IMR-90 (cell line): ENCODE results near the gene TLR1. TPM values are rescaled to one million over a fixed set of nuclear protein-coding genes. Genes with fewer than 3 reads are reported as not detected.

Experiments used
- ATAC-seq: fragments of 200-7000 bp; cut with Tn5 transposase; 2 replicates; pipeline ENCODE4 v1.9.1; 2020; ENCODE audit warnings: low read depth, mild to moderate bottlenecking, moderate library complexity
- BruUV-seq: library from RNA; stranded (reverse); fragments of 400-500 nt; replicated peaks from 2 replicates; lab custom pipeline; 2021; lab: Mats Ljungman, UMichigan
- CTCF ChIA-PET: fragments of 300-600 bp; formaldehyde crosslinking; extraction: SDS; loops from one replicate; lab custom pipeline; 2021; ENCODE audit warnings: antibody characterized with exemption; lab: Yijun Ruan, JAX
- POLR2A ChIA-PET: fragments of 300-600 bp; sonication (Branson Sonifier 250); formaldehyde crosslinking; loops from one replicate; lab custom pipeline; 2022; ENCODE audit warnings: antibody characterized with exemption; ENCODE audit not compliant: unreplicated experiment; lab: Charles Lee
- DNase-seq: peaks from one replicate; pipeline ENCODE4 v3.0.0; 2013
- H2AFZ ChIP-seq: replicated peaks from 2 replicates; pipeline ENCODE3; 2013; ENCODE audit warnings: low read length, mild to moderate bottlenecking; ENCODE audit not compliant: poor library complexity
- H2AK5ac ChIP-seq: 2 replicates; pipeline ENCODE4 v1.6.1; 2013; ENCODE audit warnings: low read depth, low read length, inconsistent platforms
- H2AK9ac ChIP-seq: replicated peaks from 2 replicates; pipeline ENCODE3; 2013; ENCODE audit warnings: mild to moderate bottlenecking, low read depth, low read length, moderate library complexity; ENCODE audit not compliant: poor library complexity
- H2BK120ac ChIP-seq: 2 replicates; pipeline ENCODE4 v1.6.1; 2013; ENCODE audit warnings: low read depth, low read length, inconsistent platforms
- H2BK15ac ChIP-seq: 3 replicates; pipeline ENCODE4 v1.6.1; 2013; ENCODE audit warnings: low read depth, low read length, inconsistent platforms
- H2BK20ac ChIP-seq: 2 replicates; pipeline ENCODE4 v1.6.1; 2013; ENCODE audit warnings: low read depth, mild to moderate bottlenecking, inconsistent platforms, low read length, moderate library complexity
- H2BK5ac ChIP-seq: 2 replicates; pipeline ENCODE4 v1.6.1; 2013; ENCODE audit warnings: mild to moderate bottlenecking, low read depth, low read length, inconsistent platforms; ENCODE audit not compliant: poor library complexity, severe bottlenecking
- H3K14ac ChIP-seq: replicated peaks from 2 replicates; pipeline ENCODE4 v1.6.1; 2013; ENCODE audit warnings: low read depth, low read length, inconsistent platforms
- H3K18ac ChIP-seq: 2 replicates; pipeline ENCODE4 v1.6.1; 2013; ENCODE audit warnings: low read depth, low read length, control low read depth
- H3K23ac ChIP-seq: 2 replicates; pipeline ENCODE4 v1.6.1; 2013; ENCODE audit warnings: low read depth, low read length, inconsistent platforms
- H3K27ac ChIP-seq: 2 replicates; pipeline ENCODE4 v1.5.1; 2013; ENCODE audit warnings: mild to moderate bottlenecking, control low read depth, low read length; ENCODE audit not compliant: insufficient read depth
- H3K27me3 ChIP-seq: 2 replicates; pipeline ENCODE4 v1.6.1; 2013; ENCODE audit warnings: low read length; ENCODE audit not compliant: control insufficient read depth, insufficient read depth
- H3K36me3 ChIP-seq: 2 replicates; pipeline ENCODE4 v1.6.1; 2013; ENCODE audit warnings: low read length, mixed read lengths; ENCODE audit not compliant: control insufficient read depth, insufficient read depth
- H3K4ac ChIP-seq: 2 replicates; pipeline ENCODE4 v1.6.1; 2013; ENCODE audit warnings: low read depth, low read length, inconsistent platforms
- H3K4me1 ChIP-seq: 2 replicates; pipeline ENCODE4 v1.6.1; 2013; ENCODE audit warnings: low read length, mixed read lengths; ENCODE audit not compliant: control insufficient read depth, insufficient read depth
- H3K4me2 ChIP-seq: 2 replicates; pipeline ENCODE4 v1.6.1; 2013; ENCODE audit warnings: low read depth, mild to moderate bottlenecking, control low read depth, low read length, moderate library complexity
- H3K4me3 ChIP-seq: 2 replicates; pipeline ENCODE4 v1.5.1; 2013; ENCODE audit warnings: low read depth, mild to moderate bottlenecking, control low read depth, low read length, moderate library complexity; ENCODE audit not compliant: insufficient read depth
- H3K56ac ChIP-seq: 2 replicates; pipeline ENCODE4 v1.6.1; 2013; ENCODE audit warnings: low read length, inconsistent platforms; ENCODE audit not compliant: insufficient read depth; ENCODE audit errors: extremely low read depth
- H3K79me1 ChIP-seq, 2 experiments: 2 replicates each; pipeline ENCODE4 v1.6.1; 2013; ENCODE audit warnings: low read length in 2 of 2, inconsistent platforms in 1 of 2, low read depth in 1 of 2
- H3K9ac ChIP-seq: 2 replicates; pipeline ENCODE4 v1.6.1; 2013; ENCODE audit warnings: low read depth, low read length, control low read depth
- H3K9me1 ChIP-seq: 2 replicates; pipeline ENCODE4 v1.6.1; 2013; ENCODE audit warnings: low read length, inconsistent platforms; ENCODE audit not compliant: insufficient read depth
- H3K9me3 ChIP-seq: 2 replicates; pipeline ENCODE4 v1.6.1; 2013; ENCODE audit warnings: low read length; ENCODE audit not compliant: control insufficient read depth, insufficient read depth
- H4K20me1 ChIP-seq: 2 replicates; pipeline ENCODE4 v1.6.1; 2013; ENCODE audit warnings: low read length, inconsistent platforms; ENCODE audit not compliant: insufficient read depth
- H4K5ac ChIP-seq: 2 replicates; pipeline ENCODE4 v1.6.1; 2013; ENCODE audit warnings: mild to moderate bottlenecking, low read depth, low read length, control low read depth
- H4K8ac ChIP-seq, 2 experiments: 2 replicates each; pipeline ENCODE4 v1.6.1; 2013; ENCODE audit warnings: low read depth in 2 of 2, low read length in 2 of 2, control low read depth in 1 of 2, inconsistent platforms in 1 of 2
- H4K91ac ChIP-seq: 2 replicates; pipeline ENCODE4 v1.6.1; 2013; ENCODE audit warnings: low read depth, low read length, inconsistent platforms; ENCODE audit not compliant: insufficient read depth
- BHLHE40 ChIP-seq: fragments of 150-350 bp; IDR thresholded peaks from 2 replicates; pipeline ENCODE4 v1.6.1; 2016; ENCODE audit warnings: mild to moderate bottlenecking, low read depth, low read length
- CEBPB ChIP-seq: IDR thresholded peaks from 2 replicates; pipeline ENCODE4 v1.6.1; 2012; ENCODE audit warnings: low read depth, low read length, improper control_type of control experiment
- CHD1 ChIP-seq: IDR thresholded peaks from 2 replicates; pipeline ENCODE4 v1.6.1; 2012; ENCODE audit warnings: low read depth, low read length, improper control_type of control experiment
- FOS ChIP-seq: fragments of 150-350 bp; IDR thresholded peaks from 2 replicates; pipeline ENCODE4 v1.6.1; 2016; ENCODE audit warnings: low read depth, low read length
- MAFK ChIP-seq: IDR thresholded peaks from 2 replicates; pipeline ENCODE4 v1.6.1; 2012; ENCODE audit warnings: low read depth, low read length, improper control_type of control experiment
- MAZ ChIP-seq: IDR thresholded peaks from 2 replicates; pipeline ENCODE4 v1.6.1; 2012; ENCODE audit warnings: low read depth, mild to moderate bottlenecking, low read length, improper control_type of control experiment, moderate library complexity, borderline replicate concordance
- MXI1 ChIP-seq: IDR thresholded peaks from 2 replicates; pipeline ENCODE4 v1.6.1; 2012; ENCODE audit warnings: low read depth, mild to moderate bottlenecking, low read length, moderate library complexity, borderline replicate concordance
- NFE2L2 ChIP-seq: fragments of 150-350 bp; IDR thresholded peaks from 2 replicates; pipeline ENCODE4 v1.6.1; 2016; ENCODE audit warnings: low read depth, mild to moderate bottlenecking, low read length
- POLR2A ChIP-seq: IDR thresholded peaks from 2 replicates; pipeline ENCODE4 v1.6.1; 2012; ENCODE audit warnings: mild to moderate bottlenecking, low read depth, low read length
- RAD21 ChIP-seq: IDR thresholded peaks from 2 replicates; pipeline ENCODE4 v1.6.1; 2012; ENCODE audit warnings: low read length, improper control_type of control experiment
- RCOR1 ChIP-seq: IDR thresholded peaks from 2 replicates; pipeline ENCODE4 v1.6.1; 2012; ENCODE audit warnings: mild to moderate bottlenecking, low read length, improper control_type of control experiment; ENCODE audit not compliant: insufficient replicate concordance
- RFX5 ChIP-seq: IDR thresholded peaks from 2 replicates; pipeline ENCODE4 v1.8.0; 2012; ENCODE audit warnings: low read depth, mild to moderate bottlenecking, low read length, moderate library complexity
- SMC3 ChIP-seq: fragments of 150-350 bp; IDR thresholded peaks from 2 replicates; pipeline ENCODE4 v1.6.1; 2016; ENCODE audit warnings: low read depth, mild to moderate bottlenecking, antibody characterized with exemption, low read length, moderate library complexity
- WGBS, 2 experiments: methylation state at CpG; one replicate each; pipeline versions ENCODE4 v1.1.5 to v1.1.7; 2013; ENCODE audit warnings: missing lambda C conversion rate in 2 of 2; ENCODE audit not compliant: insufficient read length in 1 of 2; ENCODE audit errors: extremely low coverage in 2 of 2; 5-methylcytosine and 5-hydroxymethylcytosine counted together
- dilution Hi-C: fragments of 300-500 bp; cut with HindIII; formaldehyde crosslinking; loops from one replicate; pipeline ENCODE4 v1.14.3; 2018; ENCODE audit warnings: low sequenced_read_pairs; ENCODE audit not compliant: unreplicated experiment
- in situ Hi-C: fragments of 300-500 bp; cut with MboI; formaldehyde crosslinking; loops from 3 replicates; pipeline ENCODE4 v1.14.3; 2019; ENCODE audit warnings: low sequenced_read_pairs, inconsistent platforms, mixed read lengths
- intact Hi-C: fragments of 100-400 bp; cut with micrococcal nuclease; formaldehyde crosslinking; loops from 2 replicates; pipeline ENCODE4 v1.10.0; 2022
- polyA plus RNA-seq, 3 experiments: library from polyadenylated mRNA; depleted of rRNA; stranded (reverse); fragments of >200 nt; gene quantifications; 2 replicates each; pipeline ENCODE4 v1.2.3, GENCODE V29; 2012; ENCODE audit warnings: low replicate concordance in 1 of 3
- total RNA-seq: library from RNA; depleted of rRNA; stranded (reverse); fragments of >200 nt; gene quantifications from 2 replicates; pipeline ENCODE4 v1.2.3, GENCODE V29; 2012
- TF ChIP-seq, protein P1 (sequence below): conservative IDR thresholded peaks from 2 replicates; pipeline ENCODE4 v1.5.1; 2012; ENCODE audit warnings: mild to moderate bottlenecking, low read depth, low read length, improper control_type of control experiment
- TF ChIP-seq, protein P2 (sequence below): fragments of 150-350 bp; IDR thresholded peaks from 2 replicates; pipeline ENCODE4 v1.6.1; 2016; ENCODE audit warnings: low read depth, mild to moderate bottlenecking, low read length, moderate library complexity, borderline replicate concordance
- TF ChIP-seq, protein P3 (sequence below): fragments of 150-350 bp; IDR thresholded peaks from 2 replicates; pipeline ENCODE4 v1.6.1; 2017; ENCODE audit warnings: mild to moderate bottlenecking, antibody characterized with exemption, low read length, low read depth

Gene TLR1
- total and polyA plus RNA-seq, 2 of the 4 experiments (the other 2 are of a cell fraction) = 0.24 to 1.1 TPM

DNA sequence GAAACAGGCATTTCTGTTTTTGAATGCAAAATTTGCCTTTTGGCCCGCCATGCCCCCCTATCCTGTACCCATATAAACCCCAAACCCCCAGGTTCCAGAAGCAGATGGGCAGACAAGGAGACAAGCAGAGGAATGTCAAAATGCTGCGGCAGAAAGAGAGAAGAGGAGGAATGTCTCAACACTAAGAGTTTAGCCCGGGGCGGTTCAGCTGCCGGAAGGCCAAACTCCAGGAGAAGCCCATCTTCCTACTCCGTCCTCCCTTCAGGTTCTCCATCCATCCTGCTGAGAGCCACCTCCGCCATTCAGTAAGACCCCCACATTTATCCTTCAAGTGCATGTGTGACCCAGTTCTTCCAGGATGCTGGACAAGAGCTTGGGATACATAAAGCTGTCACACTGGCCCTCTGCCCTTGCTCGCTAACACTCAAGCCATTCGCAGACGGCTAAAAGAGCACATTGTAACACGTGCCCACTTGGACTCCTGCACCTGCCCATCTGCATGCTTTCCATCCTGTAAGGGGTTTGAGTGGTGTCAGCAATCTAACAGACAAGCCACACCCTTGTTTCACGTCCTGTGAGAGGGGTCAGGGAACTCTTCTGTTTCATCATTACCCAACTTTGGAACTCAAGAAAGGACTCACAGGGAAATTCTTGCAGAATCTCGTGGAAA lies 53.1 kb downstream of the TLR1 start:
- H3K79me1 ChIP-seq = no peaks in the 10 kb centered on the region
- H3K56ac ChIP-seq = no peak overlapping the region
- H2AK5ac ChIP-seq = peak overlapping the region; percentile 49; the same call in 1 of the 2 replicates
- H3K9me1 ChIP-seq = peaks cover 20% of the 10 kb centered on the region
- no peak overlapping the region for H2BK5ac ChIP-seq
- peaks cover 7% of the 10 kb centered on the region for H4K20me1 ChIP-seq
- H4K8ac ChIP-seq = no peak overlapping the region
- intact Hi-C loops = loop anchor here (10.0 kb wide), 1 partner anchor 693 kb away; no protein-coding TSS in a partner anchor
- no TSS peak for BruUV-seq
- no peak overlapping the region for H3K4ac ChIP-seq
- H3K27me3 ChIP-seq = peaks cover 2% of the 10 kb centered on the region; the same call in 1 of the 2 replicates
- no peak overlapping the region for H3K9ac ChIP-seq
- no peak overlapping the region for H4K5ac ChIP-seq
- H3K27ac ChIP-seq = no peak overlapping the region
- H3K4me2 ChIP-seq = no peak overlapping the region
- dilution Hi-C loops = no loop called here
- H2BK20ac ChIP-seq = no peak overlapping the region
- H4K91ac ChIP-seq = no peak overlapping the region
- peaks cover 6% of the 10 kb centered on the region for H3K9me3 ChIP-seq
- H3K4me3 ChIP-seq = no peak overlapping the region
- DNase-seq (no peak), ATAC-seq (no peak)
- CTCF ChIA-PET = no interaction called here
- no peaks in the 10 kb centered on the region for H3K36me3 ChIP-seq
- no peak overlapping the region for H3K18ac ChIP-seq
- WGBS, 2 experiments = 100% methylated on average over 2 of the region's 13 CpGs; no CpG with 5 or more reads in 1 of the 2 experiments
- in situ Hi-C loops = no loop called here
- H2BK15ac ChIP-seq = no peak overlapping the region
- no peak overlapping the region for H2AK9ac ChIP-seq
- H2AFZ ChIP-seq = no peak overlapping the region
- H2BK120ac ChIP-seq = no peak overlapping the region
- H3K4me1 ChIP-seq = peaks cover 11% of the 10 kb centered on the region
- POLR2A ChIA-PET = no interaction called here
- H3K14ac ChIP-seq = no peak overlapping the region; the same call in 1 of the 2 replicates
- TF ChIP-seq, protein P1, sequence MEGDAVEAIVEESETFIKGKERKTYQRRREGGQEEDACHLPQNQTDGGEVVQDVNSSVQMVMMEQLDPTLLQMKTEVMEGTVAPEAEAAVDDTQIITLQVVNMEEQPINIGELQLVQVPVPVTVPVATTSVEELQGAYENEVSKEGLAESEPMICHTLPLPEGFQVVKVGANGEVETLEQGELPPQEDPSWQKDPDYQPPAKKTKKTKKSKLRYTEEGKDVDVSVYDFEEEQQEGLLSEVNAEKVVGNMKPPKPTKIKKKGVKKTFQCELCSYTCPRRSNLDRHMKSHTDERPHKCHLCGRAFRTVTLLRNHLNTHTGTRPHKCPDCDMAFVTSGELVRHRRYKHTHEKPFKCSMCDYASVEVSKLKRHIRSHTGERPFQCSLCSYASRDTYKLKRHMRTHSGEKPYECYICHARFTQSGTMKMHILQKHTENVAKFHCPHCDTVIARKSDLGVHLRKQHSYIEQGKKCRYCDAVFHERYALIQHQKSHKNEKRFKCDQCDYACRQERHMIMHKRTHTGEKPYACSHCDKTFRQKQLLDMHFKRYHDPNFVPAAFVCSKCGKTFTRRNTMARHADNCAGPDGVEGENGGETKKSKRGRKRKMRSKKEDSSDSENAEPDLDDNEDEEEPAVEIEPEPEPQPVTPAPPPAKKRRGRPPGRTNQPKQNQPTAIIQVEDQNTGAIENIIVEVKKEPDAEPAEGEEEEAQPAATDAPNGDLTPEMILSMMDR = no peak
- TF ChIP-seq RAD21 (no peak), BHLHE40 (no peak), SMC3 (no peak), MAFK (no peak), MXI1 (no peak), MAZ (no peak), RFX5 (no peak), CEBPB (no peak), NFE2L2 (no peak), CHD1 (no peak), FOS (no peak), POLR2A (no peak), RCOR1 (no peak)
- TF ChIP-seq, protein P2, sequence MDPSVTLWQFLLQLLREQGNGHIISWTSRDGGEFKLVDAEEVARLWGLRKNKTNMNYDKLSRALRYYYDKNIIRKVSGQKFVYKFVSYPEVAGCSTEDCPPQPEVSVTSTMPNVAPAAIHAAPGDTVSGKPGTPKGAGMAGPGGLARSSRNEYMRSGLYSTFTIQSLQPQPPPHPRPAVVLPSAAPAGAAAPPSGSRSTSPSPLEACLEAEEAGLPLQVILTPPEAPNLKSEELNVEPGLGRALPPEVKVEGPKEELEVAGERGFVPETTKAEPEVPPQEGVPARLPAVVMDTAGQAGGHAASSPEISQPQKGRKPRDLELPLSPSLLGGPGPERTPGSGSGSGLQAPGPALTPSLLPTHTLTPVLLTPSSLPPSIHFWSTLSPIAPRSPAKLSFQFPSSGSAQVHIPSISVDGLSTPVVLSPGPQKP = no peak
- TF ChIP-seq, protein P3, sequence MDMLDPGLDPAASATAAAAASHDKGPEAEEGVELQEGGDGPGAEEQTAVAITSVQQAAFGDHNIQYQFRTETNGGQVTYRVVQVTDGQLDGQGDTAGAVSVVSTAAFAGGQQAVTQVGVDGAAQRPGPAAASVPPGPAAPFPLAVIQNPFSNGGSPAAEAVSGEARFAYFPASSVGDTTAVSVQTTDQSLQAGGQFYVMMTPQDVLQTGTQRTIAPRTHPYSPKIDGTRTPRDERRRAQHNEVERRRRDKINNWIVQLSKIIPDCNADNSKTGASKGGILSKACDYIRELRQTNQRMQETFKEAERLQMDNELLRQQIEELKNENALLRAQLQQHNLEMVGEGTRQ = no peak
- H3K23ac ChIP-seq = no peak overlapping the region
